GM18517 (cell line): Measurements from ENCODE around the gene PSMB10.
"Not testable (repeated sequence)": the region's sequence is repeated elsewhere in the genome, so short reads cannot be mapped to it uniquely, and the experiment has no call there.

ENCODE experiments used
- ATAC-seq: cut with Tn5 transposase; IDR thresholded peaks from one replicate; pipeline ENCODE4 v1.9.1; 2021; ENCODE audit warnings: mild to moderate bottlenecking, moderate library complexity; ENCODE audit not compliant: unreplicated experiment

PSMB10 gene

DNA sequence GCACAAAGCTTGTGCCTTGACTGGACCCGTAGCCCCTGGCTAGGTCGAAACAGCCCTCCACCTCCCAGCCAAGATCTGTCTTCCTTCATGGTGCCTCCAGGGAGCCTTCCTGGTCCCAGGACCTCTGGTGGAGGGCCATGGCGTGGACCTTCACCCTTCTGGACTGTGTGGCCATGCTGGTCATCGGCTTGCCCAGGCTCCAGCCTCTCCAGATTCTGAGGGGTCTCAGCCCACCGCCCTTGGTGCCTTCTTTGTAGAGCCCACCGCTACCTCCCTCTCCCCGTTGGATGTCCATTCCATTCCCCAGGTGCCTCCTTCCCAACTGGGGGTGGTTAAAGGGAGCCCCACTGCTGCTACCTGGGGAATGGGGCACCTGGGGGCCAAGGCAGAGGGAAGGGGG lies 8.5 kb downstream of the PSMB10 start:
- no peak for ATAC-seq

DNA sequence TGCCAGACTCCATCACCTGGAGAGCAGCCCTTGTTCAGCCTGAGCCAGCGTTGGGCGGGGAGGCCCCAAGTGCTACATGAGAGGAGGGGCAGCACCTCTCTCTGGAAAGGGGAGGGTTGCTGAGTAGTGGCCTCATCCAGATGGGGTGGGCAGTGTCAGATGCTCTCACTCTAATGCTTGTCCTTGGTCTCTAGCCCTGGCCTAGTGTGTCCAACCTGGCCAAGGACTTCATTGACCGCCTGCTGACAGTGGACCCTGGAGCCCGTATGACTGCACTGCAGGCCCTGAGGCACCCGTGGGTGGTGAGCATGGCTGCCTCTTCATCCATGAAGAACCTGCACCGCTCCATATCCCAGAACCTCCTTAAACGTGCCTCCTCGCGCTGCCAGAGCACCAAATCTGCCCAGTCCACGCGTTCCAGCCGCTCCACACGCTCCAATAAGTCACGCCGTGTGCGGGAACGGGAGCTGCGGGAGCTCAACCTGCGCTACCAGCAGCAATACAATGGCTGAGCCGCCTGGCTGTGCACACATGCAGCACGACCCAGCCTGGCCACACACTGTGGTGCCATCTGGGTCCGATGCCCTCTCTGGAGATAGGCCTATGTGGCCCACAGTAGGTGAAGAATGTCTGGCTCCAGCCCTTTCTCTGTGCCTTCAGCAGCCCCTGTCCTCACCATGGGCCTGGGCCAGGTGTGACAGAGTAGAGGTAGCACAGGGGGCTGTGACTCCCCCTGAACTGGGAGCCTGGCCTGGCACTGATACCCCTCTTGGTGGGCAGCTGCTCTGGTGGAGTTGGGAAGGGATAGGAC lies 9.3 kb downstream of the PSMB10 start:
- no peak for ATAC-seq

DNA sequence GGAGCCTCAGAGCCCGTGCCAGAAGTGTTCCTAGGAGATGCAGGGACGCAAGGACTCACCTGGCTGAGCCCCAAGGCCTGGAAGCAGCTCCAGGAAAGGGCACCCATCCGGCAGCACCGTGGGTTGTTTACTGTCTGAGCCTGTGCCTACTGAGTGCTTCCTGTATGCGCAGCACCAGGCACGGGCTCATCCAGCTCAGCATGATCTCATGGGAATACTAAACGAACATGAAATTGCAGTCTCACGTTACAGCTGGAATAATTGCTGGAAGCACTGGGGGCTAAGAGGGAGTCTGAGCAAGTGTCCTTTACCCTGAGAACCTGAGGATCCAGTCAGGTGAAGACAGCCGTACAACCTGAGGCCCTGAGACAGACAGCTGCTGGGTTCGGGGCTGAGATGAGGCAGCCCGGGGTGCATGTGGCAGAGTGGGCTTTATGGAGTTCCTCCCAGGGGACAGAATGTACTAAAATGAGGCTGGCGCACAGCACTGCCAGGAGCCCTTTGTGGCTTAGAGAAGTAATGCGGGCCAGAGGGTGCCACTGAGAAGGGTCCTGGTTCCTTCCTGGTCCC lies 10.4 kb downstream of the PSMB10 start:
- no peak for ATAC-seq

DNA sequence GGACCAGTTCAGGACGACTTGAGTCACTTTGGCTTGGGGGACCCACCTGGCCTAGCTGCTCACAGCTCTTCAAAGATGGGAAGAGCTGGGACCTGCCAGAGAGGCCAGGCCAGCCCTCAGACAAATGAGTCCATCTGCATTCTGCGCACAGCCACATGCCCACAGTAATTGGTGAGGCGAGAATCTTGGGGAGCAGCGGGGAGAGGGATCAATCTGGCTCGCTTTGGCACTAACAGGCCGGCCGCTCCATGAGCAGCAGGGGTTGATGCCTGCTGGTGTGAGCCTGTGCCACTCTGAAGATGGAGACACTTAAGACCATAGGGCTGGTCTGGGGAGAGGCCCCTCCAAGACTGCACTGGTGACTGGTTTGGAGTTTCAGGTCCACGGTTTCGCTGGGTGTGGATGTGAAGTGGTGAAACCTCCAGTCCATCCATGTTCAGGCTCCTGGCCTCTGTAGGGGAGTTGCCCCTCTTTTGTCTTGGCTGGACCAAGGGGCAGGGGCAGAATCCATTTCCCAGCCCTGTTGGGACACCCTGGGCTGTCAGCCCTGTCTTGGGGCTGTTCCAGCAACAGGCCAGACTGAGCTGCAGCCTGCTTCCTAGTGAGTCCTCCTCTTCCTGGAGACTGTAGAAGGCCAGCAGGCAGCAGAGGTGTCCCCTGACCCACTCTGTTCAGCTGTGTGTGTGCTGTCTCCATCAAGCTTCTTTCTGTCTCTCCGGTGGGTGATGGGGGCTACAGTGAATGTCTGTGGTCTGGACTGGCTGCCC lies 12.3 kb downstream of the PSMB10 start:
- ATAC-seq = no peak

DNA sequence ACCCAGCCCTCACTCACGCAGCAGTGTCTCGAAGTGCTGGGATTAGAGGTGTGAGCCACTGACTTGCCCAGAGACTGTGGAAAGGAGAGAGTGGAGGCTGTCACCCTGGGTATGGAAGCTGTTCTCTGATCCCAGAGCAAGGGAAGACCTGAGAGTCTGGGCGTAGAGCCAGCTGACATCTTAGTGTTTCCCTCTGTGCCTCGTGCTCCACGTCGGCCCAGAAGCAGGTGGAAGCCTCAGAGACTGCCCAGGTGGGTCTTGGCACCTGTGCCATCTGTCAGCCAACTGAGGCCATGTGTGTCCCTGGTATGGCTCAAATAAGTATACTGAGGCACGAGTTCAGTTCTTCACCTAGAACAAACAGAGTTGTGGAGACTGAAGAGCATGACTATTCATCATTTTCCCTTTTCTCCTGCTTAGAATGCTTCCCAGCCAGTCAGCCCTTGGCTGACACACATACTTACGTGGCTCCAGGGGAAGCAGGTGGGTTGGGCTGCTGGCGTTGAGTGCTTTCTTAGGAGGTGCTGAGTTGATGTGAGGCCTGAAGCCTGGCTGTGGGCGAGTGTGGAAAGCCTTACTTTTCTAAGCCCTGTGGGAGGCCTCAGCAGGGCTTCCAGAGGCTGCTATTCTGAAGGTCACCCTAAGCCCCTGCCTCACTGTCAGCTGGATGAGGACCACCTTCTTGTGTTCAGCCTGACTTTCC lies 13.1 kb downstream of the PSMB10 start:
- no peak for ATAC-seq

DNA sequence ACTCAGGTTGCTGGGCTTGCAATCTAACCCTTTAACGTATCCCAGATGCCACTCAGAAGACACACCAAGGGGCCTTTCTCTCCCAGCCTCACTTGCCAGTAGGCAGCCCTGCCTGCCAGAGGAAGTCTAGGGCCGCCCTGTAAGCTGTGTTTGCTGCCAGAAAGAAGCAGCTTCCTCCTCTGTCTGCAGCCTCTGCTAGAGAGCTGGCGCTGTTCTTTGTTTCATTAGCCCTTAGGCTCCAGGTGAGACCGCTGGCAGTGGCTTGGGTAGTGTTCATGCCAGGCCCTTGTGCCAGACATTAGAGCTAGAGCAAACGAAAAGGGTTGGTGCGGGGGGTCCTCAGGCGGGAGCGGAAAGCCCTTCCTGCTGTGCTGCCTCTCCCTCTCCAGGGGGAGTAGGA lies 13.9 kb downstream of the PSMB10 start:
- no peak for ATAC-seq

DNA sequence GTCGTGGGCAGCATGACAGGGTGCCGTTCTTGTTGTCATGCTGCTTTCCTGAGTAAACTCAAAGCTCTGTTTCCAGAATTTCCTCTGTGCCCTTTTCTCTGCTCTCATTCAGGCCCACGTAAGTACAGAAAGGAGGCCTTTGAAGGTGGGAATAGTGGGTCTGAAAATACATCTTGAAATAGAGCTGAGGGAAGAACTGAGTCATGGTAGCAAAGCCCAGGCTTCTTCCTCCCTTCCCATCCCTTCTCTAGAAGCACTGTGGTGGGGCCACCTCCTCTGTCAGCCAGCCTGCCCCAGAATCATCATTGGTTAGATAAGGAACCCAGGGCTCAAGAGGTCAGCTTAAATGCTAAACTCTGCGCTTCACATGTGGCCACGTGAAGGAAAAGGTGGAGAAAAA lies 14.4 kb downstream of the PSMB10 start:
- no peak for ATAC-seq

DNA sequence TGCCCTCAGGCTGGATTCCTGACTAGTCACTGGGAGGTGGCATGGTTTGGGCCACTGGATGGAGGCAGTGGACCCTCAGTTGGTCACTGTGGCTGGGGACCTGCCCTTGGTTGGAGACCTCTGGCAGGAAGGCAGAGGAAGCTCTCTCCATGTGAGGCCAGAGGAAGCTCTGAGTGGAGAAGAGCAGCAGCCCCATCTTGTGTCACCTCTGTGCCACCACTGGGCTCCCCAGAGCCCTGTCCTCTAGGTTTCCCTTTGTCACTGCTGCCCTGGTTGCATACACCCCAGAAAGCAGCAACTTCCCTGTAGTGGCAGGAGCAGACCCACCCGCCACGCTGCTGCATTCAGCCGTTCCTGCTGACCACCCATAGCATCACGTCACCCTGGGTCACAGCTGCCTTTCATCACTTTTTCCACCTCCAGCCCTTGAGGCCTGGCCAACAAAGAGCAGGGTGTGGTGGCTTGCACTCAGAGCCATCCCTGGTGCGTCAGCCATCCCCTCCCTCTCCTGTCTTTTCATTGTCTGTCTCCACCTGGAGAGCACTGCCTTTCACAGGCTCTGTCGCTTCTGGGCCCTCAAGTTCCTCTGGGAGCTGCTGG lies 16.9 kb downstream of the PSMB10 start:
- no peak for ATAC-seq

DNA sequence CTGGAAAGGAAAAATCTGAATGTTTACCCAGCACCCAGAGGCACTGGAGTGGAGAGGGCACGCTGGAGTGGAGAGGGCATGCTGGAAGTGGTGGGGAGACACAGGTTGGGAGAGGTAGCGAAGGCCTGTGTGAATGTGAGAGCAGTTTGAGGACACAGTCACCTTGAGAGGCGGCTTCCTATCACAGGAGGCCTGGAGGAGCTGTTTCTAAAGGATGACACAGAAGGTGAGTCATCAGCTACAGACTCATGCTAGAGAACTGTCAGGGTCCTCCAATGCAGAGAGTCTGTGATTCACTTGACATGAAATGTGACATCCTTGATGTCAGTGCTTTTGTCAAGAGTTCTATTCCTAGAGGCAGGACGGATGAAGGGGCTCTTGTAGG lies 18.8 kb downstream of the PSMB10 start:
- ATAC-seq = no peak

DNA sequence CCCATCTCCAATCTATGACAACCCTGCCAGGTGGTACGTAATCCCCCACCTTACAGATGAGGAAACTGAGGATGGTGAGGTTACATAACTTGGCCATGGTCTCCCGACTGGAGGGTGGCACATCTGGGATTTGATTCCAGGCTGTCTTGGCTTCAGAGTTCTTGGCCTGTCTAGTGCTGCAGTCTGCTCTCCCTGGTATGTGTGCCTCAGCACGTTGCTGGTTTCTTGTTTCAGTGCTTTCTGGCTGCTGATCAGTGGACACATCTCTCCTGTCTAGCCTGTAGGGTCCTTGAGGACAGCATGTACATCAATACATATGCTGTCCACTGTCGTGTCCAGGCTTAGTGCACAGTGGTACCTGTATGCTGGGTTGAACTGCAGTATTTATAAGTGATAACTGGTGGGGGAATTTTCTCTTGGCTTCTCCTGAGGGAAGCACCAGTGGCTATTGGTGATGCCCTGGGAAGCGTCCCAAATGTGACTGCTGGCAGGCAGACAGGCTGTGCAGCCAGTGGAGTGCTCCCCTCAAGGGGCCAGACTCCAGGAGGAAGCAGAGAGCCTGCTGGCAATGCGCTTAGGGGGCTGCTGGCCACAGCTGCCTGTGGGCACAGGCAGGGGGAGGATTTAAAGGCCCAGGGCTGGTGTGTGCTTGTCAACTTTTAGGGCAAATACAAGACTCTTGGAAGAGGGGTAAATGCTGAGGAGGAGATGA lies 19.4 kb downstream of the PSMB10 start:
- ATAC-seq = no peak

DNA sequence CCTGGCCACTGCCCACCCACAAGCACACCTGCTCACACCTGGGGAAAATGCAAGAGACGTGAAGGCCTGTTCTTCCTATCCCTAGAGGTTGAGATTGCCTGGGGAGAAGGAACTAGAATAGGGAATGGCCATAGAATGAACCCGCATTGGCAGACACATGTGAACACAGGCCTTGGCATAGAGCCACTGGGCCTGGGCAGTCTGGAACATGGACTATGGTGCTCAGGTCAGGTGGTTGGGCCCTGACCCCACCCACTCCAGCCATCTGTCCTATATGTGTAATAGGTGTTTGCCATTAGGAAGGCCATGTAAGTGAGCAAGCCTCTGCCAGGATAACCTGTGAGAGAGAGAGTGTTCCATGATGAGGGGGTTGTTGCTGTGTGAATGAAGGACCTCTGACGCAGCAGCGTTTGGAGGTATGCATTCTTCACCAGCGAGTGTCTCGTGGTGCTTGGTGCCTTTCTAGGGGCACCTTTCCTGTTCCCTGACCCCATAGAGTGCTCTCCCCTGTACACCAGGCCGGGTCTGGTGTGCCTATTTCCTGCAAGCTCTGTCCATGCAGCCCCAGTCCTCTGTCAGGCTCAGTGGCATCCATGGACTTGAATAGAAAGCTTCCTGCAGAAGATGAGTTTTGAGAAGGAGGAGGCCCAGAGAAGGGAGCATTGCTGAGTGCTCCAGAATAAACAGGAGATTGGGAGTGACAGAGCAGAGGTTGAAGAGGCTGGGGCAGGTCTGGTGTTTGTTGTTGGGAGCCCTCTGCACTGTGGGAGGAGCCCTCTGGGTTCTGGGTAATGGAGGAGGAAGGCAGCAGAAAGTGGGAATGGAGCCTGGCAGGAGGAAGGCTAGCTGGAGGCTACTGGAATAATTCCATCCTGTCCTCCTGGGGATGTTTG lies 20.6 kb downstream of the PSMB10 start:
- no peak for ATAC-seq

DNA sequence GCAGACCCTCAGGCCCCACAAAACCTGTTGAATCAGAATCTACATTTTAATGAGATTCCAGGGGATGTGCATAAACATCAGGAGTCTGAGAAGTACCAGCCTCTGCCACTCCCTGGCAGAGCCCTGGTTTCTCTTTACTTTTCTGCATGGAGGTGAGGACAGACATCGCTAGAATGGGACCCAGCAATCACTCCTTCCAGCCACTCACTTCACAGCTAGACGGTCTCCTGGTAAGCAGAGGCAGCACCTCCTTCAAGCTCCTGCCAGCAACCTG lies 21.2 kb downstream of the PSMB10 start:
- ATAC-seq = not testable (repeated sequence)

DNA sequence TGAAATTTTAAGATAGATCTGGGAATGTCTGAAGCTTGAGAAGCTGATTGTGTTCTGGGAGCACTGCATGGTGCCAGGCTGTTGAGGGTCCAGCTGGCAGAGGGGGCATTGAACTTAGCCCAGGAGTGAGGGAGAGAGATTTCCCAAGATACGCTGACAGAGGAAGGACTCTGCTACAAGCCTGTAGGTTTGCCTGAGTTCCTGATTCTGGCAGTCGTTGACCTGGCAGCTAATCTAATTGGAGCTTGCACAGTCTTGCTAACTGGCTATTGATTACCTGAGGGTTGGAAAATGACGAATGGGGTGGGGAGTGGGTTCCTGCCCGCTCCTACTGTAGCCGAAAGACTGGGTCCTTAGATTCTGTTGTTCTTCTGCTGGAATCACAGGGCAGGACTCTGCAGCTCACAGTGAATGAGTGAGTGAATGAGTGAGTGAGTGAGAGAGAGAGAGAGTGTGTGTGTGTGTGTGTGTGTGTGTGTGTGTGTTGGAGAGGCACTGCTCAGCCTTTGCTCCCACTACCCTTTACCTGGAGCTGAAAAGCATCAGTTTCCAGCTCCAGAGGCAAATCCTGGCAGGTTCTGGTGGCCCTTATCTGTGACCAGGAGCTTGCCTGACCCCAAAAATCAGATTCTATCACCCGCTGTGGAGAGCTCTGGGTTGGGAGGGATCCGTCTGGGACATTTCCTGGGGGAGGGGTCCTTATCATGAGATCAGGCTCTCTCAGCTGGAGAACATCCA lies 21.7 kb downstream of the PSMB10 start:
- no peak for ATAC-seq

DNA sequence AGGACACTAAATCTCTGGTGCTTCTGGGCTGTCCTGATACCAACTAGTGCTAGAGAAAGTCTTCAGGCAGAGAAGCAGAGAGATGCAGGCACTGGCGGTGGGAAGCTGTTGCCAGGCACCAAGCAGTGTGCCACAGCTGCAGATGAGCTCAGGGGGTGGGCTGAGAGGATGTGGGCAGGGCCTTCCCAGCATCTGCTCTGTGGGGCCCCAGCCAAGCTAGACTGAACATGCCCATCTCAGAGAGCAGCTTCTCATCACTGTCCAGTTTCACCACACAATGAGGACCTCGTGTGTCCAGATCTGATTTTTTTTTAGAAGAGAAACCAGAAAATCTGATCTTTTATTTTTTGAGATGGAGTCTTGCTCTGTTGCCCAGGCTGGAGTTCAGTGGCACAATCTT lies 26.5 kb downstream of the PSMB10 start:
- ATAC-seq = no peak

DNA sequence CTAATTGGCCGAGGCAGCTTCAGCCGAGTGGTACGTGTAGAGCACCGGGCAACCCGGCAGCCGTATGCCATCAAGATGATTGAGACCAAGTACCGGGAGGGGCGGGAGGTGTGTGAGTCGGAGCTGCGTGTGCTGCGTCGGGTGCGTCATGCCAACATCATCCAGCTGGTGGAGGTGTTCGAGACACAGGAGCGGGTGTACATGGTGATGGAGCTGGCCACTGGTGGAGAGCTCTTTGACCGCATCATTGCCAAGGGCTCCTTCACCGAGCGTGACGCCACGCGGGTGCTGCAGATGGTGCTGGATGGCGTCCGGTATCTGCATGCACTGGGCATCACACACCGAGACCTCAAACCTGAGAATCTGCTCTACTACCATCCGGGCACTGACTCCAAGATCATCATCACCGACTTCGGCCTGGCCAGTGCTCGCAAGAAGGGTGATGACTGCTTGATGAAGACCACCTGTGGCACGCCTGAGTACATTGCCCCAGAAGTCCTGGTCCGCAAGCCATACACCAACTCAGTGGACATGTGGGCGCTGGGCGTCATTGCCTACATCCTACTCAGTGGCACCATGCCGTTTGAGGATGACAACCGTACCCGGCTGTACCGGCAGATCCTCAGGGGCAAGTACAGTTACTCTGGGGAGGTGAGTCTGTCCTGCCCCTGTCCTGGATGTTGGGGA lies 27.5 kb downstream of the PSMB10 start:
- ATAC-seq = no peak

DNA sequence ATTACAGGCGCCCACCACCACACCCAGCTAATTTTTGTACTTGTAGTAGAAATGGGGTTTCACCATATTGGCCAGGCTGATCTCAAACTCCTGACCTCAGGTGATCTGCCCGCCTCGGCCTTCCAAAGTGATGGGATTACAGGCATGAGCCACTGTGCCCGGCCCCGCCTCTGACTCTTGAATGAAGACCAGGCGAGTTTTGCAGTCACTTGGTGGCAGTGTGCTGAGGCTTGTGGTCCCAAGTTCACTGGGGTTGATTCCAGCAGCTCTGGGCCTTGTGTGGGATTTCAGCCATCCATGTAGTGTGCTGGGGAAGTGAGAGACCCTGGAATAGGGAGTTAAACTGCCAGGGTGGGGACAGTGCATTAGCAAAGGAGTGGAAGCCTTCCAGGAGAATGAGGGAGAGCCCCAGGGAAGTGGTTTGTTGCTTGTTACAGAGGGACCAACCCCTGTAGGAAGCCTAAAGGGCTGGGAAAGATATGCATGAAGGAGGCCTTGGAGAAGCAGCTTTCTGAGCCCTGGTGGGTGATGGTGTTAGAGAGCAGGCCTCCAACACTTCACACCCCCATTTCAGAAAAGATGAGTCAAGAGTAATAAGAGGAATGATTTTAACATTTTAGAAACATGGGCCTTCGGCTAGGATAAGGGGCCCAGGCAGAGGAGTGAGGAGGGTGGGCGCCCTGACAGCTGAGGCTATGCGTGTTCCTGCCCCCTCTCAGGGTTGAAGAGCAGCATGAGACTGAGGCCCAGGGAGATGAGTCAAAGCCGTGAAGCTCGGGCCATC lies 29.1 kb downstream of the PSMB10 start:
- ATAC-seq = no peak

DNA sequence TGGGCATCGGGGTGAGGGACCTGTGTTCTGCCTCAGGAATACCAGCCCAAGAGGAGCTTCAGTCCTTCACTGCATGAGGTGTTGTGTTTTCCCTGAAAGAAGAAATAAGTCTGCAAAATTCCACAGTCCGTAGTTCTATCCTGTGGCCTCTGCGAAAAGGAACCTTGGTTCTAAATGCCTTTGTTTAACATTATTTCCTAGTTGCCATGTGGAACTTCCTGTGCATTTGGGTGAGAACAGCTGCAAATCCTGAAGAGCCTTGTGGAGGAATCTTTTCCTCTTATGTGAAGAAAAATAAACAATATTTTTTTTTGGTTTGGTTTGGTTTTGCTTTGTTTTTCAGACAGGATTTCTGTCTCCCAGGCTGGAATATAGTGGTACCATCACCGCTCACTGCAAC lies 33.8 kb downstream of the PSMB10 start:
- ATAC-seq = no peak

DNA sequence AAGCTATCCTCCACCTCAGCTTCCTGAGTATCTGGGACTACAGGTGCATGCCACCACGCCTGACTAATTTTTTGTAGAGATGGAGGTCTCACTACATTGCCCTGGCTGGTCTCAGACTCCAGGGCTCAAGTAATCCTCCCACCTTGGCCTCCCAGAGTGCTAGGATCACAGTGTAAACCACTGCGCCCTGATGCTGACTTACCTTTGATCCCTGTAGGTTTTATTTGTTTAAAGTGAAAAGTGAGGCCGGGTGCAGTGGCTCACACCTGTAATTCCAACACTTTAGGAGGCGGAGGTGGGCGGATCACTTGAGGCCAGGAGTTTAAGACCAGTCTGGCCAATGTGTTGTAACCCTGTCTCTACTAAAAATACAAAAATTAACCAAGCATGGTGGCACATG lies 34.9 kb downstream of the PSMB10 start:
- ATAC-seq = no peak
